GM19351 (cell line): Measurements from ENCODE around the gene SARS1.

ENCODE experiments used
- ATAC-seq: cut with Tn5 transposase; IDR thresholded peaks from one replicate; pipeline ENCODE4 v1.9.1; 2021; ENCODE audit warnings: mild to moderate bottlenecking, moderate library complexity; ENCODE audit not compliant: unreplicated experiment

Gene SARS1

DNA sequence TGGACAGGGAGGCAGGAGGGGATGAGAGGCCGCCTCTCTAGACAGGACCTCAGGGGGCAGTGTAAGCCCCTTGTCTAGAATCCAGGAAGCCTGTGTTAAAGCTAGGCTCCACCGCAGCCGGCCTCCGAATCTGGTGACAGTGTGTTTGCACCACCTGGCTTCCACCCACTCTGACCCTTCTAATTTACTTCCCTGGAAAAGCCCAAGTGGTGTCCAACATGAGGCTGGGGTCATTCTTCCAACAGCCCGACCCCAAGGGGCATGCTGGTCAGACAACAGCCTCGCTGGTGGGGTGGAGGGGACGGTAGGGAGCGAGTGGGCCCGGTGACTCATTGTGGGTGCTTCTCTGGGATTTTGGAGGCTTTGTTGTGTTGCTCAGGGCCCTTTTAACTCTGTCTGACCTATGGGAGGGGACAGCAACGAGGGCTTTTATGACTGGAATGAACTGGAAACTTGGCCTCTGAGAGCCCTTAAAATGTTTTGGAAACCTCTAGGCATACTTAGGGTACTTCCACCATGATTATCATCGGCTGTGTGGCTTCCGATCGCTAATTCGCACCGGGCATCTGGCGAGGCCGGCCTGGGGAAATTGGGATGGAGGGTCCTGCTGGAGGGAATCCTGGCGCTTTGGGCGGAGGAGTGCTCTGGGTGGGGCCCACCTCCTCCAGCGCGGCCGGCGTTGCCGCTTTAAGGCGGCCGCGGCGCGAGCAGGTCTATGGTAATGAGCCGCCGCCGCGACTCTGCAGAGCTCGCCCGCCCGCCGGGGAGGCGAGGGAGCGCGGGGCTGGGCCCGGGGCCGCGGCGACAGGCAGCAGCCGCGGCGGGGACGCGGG lies 35.3 kb downstream of the SARS1 start, which contains the start of gene CELSR2:
Gene CELSR2 (plus strand): TSS at position 743 of the 833 bp plus-strand sequence. CDS start 541 bp downstream, outside the sequence.
- ATAC-seq = peak; percentile 86

DNA sequence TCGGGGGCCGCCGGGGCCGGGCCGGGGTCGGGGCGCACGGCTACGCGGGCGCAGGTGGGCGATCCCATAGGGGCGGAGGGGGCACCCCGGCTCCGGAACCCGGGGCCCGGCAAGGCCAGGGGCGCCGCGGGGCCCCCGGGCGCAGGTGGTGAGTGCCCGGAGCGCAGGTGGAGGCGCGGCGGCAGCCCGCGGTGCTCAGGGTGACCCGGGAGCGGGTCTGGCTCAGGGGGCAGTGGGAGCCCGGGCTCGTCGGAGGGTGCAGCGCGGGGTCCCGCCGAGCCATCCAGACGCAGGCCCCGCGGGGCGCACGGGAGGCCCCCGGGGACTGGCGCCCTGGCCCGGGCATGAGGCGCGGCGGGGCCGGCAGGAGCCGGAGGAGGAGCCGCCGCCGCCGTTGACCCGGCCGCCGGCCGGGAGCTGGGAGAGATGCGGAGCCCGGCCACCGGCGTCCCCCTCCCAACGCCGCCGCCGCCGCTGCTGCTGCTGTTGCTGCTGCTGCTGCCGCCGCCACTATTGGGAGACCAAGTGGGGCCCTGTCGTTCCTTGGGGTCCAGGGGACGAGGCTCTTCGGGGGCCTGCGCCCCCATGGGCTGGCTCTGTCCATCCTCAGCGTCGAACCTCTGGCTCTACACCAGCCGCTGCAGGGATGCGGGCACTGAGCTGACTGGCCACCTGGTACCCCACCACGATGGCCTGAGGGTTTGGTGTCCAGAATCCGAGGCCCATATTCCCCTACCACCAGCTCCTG lies 36.1 kb downstream of the SARS1 start:
- peak; percentile 31 for ATAC-seq

- ATAC-seq = no peak
These were observed 36.9 kb downstream of the SARS1 start for GRCh38 chr1:109250454-109251276.

- ATAC-seq = no peak
These were observed 37.8 kb downstream of the SARS1 start for GRCh38 chr1:109251277-109252166.

GRCh38 chr1:109252167-109252892 lies 38.6 kb downstream of the SARS1 start:
- ATAC-seq = no peak

- ATAC-seq = no peak
These were observed 39.4 kb downstream of the SARS1 start for GRCh38 chr1:109252893-109253802.

GRCh38 chr1:109253803-109254620 lies 40.3 kb downstream of the SARS1 start:
- ATAC-seq = no peak

GRCh38 chr1:109254621-109255096 lies 40.9 kb downstream of the SARS1 start:
- ATAC-seq = no peak

- ATAC-seq = no peak
These were observed 41.5 kb downstream of the SARS1 start for GRCh38 chr1:109255097-109255651.

GRCh38 chr1:109255678-109256077 lies 42.0 kb downstream of the SARS1 start:
- ATAC-seq = no peak

DNA sequence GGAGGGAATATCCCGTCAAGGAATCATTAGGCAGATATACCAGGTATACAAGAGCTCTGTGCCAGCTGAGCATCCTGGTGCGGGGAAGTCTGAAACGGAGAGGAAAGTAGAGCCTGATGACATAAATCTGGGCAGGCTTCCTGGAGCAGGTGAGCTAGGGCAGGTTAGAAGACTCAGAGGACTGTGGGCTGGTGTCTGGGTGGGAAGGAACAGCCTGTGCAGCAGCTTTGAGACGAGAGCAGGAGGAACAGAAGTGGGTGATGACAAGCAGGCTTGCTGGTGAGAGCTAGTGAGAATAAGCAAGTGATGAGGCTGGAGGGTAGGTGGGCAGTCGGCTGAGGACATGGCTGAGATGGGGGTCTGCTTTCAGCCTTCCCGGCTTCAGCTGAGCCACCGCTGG lies 42.4 kb downstream of the SARS1 start:
- no peak for ATAC-seq

- ATAC-seq = no peak
These were observed 43.4 kb downstream of the SARS1 start for GRCh38 chr1:109256971-109257681.

DNA sequence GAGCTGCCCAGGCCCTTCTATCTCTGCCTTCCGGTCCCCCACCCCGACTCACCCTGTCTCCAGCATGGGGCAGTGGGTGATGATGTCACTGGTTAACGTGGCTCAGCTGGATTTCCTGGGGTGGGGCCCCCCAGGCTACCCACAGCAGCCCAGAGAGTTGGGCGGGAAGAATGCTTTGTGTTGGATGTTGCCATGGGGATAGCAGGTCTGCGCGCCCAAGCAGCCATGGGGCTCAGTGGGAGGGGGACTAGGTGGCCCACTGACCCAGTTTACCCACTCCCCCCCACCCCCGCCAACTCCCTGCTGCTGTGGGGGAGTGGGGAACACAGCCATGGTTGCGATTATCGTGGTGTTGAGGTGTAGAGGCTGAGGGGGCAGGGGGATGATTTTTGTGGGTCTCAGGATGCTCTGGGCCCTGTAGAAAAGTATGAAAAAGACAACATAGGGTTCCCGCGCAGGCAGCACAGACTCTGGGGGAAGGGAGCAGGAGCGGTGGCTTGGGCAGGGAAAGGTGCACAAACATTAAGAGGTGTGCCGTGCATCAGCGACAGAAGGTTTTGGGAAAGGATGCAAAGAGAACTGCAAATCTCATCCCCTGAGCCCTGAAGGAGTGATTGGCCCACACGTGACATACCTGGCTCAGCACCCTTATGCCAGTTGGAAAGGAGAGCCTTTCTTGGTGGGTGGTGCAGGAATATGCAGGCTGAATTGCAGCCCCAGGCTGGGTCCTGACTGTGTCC lies 44.1 kb downstream of the SARS1 start:
- ATAC-seq = no peak

DNA sequence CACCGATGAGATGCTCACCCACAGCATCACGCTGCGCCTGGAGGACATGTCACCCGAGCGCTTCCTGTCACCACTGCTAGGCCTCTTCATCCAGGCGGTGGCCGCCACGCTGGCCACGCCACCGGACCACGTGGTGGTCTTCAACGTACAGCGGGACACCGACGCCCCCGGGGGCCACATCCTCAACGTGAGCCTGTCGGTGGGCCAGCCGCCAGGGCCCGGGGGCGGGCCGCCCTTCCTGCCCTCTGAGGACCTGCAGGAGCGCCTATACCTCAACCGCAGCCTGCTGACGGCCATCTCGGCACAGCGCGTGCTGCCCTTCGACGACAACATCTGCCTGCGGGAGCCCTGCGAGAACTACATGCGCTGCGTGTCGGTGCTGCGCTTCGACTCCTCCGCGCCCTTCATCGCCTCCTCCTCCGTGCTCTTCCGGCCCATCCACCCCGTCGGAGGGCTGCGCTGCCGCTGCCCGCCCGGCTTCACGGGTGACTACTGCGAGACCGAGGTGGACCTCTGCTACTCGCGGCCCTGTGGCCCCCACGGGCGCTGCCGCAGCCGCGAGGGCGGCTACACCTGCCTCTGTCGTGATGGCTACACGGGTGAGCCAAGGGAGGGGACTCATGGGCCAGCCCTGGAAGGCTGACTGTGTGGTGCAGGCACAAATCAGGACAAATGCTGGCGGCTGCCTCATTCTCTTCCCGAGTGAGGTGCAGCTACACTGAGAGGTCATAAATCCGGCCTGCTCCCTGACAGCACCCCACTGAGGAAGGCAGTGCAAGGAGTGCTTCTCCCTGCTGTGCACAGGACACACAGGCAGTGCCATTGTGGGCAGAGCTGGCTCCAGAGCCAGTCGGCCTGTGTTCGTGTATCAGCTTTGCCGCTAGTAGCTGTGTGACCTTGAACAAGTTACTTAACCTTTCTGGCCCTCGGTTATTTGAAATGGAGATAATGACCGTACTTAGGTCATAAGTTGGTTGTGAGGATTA lies 45.1 kb downstream of the SARS1 start:
- no peak for ATAC-seq
